SK-N-SH treated with all-trans-retinoic acid at 6 μM for 48 hours (cell line): Measurements from ENCODE around the gene NDUFA13.

ENCODE experiments used
- SNAI2 ChIP-seq: fragments of 250-450 bp; sonication (Bioruptor Pico); IDR thresholded peaks from 2 replicates; pipeline ENCODE4 v1.5.0; 2020; ENCODE audit warnings: mild to moderate bottlenecking, moderate library complexity
- TF ChIP-seq, protein P1 (sequence below): fragments of 250-450 bp; sonication (Bioruptor Pico); IDR thresholded peaks from 2 replicates; pipeline ENCODE4 v1.5.0; 2020; ENCODE audit warnings: mild to moderate bottlenecking, moderate library complexity

- TF ChIP-seq SNAI2 (CRISPR knock-in tag), result no peak
- TF ChIP-seq, protein P1, sequence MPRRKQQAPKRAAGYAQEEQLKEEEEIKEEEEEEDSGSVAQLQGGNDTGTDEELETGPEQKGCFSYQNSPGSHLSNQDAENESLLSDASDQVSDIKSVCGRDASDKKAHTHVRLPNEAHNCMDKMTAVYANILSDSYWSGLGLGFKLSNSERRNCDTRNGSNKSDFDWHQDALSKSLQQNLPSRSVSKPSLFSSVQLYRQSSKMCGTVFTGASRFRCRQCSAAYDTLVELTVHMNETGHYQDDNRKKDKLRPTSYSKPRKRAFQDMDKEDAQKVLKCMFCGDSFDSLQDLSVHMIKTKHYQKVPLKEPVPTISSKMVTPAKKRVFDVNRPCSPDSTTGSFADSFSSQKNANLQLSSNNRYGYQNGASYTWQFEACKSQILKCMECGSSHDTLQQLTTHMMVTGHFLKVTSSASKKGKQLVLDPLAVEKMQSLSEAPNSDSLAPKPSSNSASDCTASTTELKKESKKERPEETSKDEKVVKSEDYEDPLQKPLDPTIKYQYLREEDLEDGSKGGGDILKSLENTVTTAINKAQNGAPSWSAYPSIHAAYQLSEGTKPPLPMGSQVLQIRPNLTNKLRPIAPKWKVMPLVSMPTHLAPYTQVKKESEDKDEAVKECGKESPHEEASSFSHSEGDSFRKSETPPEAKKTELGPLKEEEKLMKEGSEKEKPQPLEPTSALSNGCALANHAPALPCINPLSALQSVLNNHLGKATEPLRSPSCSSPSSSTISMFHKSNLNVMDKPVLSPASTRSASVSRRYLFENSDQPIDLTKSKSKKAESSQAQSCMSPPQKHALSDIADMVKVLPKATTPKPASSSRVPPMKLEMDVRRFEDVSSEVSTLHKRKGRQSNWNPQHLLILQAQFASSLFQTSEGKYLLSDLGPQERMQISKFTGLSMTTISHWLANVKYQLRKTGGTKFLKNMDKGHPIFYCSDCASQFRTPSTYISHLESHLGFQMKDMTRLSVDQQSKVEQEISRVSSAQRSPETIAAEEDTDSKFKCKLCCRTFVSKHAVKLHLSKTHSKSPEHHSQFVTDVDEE (CRISPR knock-in tag), result no peak
These were observed 29.7 kb downstream of the NDUFA13 start for GRCh38 chr19:19545707-19546106.
